Upper lobe of left lung (tissue), 4 donors: ENCODE measurements around the gene COL7A1.

ENCODE experiments used
- CTCF ChIP-seq, 6 experiments: fragments of 450-650 bp in 4 of 6; fragments of 200-600 bp in 2 of 6; sonication (generic) in 2 of 6; IDR thresholded peaks; one replicate each; pipeline ENCODE4 v1.5.1; 2016 to 2019; ENCODE audit warnings: antibody characterized with exemption in 6 of 6
- EP300 ChIP-seq, 4 donors: sonication (generic); formaldehyde crosslinking; IDR thresholded peaks; one replicate each; pipeline ENCODE4 v1.5.1; 2017; ENCODE audit warnings: antibody characterized with exemption in 4 of 4, control low read depth in 2 of 4
- POLR2A ChIP-seq, 4 donors: fragments of 450-650 bp; IDR thresholded peaks; one replicate each; pipeline ENCODE4 v1.5.1; 2016 to 2017; ENCODE audit warnings: antibody characterized with exemption in 4 of 4, mild to moderate bottlenecking in 2 of 4

GRCh38 chr3:48546203-48546829 lies 48.8 kb downstream of the COL7A1 start:
- TF ChIP-seq CTCF (IDR thresholded peaks at IDR 0.05) (no peak), POLR2A (IDR thresholded peaks at IDR 0.05) (no peak), EP300 (IDR thresholded peaks at IDR 0.05) (no peak)
